SU-DHL-6 (cell line): ENCODE results near the gene KLB.

Experiments
- H2AFZ ChIP-seq: fragments of 200-600 bp; sonication (generic); 2 replicates; pipeline ENCODE4 v1.6.1; 2014; ENCODE audit warnings: low read depth, mild to moderate bottlenecking, moderate library complexity, mixed read lengths, antibody characterized with exemption, low read length; ENCODE audit not compliant: severe bottlenecking
- H3F3A ChIP-seq: fragments of 200-600 bp; shearing (Covaris generic); 2 replicates; pipeline ENCODE4 v1.6.0; 2016; ENCODE audit warnings: antibody characterized with exemption, mild to moderate bottlenecking; ENCODE audit not compliant: insufficient read depth
- H3K27ac ChIP-seq: fragments of 200-600 bp; sonication (generic); 2 replicates; pipeline ENCODE4 v1.5.1; 2016; ENCODE audit warnings: low read depth, mild to moderate bottlenecking, low read length, moderate library complexity, mixed read lengths
- H3K27me3 ChIP-seq: fragments of 200-600 bp; sonication (generic), shearing (Covaris generic); 2 replicates; pipeline ENCODE4 v1.6.0; 2014; ENCODE audit warnings: mild to moderate bottlenecking, low read length
- H3K36me3 ChIP-seq: fragments of 200-600 bp; sonication (generic); 2 replicates; pipeline ENCODE4 v1.6.1; 2014; ENCODE audit warnings: mild to moderate bottlenecking, low read length, mixed read lengths
- H3K4me2 ChIP-seq: fragments of 300-600, 200-600 bp; shearing (Covaris generic), sonication (generic); 2 replicates; pipeline ENCODE4 v1.6.0; 2014; ENCODE audit warnings: low read length, low read depth, mild to moderate bottlenecking; ENCODE audit not compliant: poor library complexity, severe bottlenecking
- H3K4me3 ChIP-seq: fragments of 200-600 bp; sonication (generic); 2 replicates; pipeline ENCODE4 v1.5.1; 2014; ENCODE audit warnings: antibody characterized with exemption, low read length, mild to moderate bottlenecking, mixed read lengths; ENCODE audit not compliant: insufficient read depth, poor library complexity, severe bottlenecking
- H3K79me2 ChIP-seq: fragments of 200-600 bp; sonication (generic); 2 replicates; pipeline ENCODE4 v1.6.1; 2014; ENCODE audit warnings: mild to moderate bottlenecking, low read length, moderate library complexity; ENCODE audit not compliant: insufficient read depth
- H3K9ac ChIP-seq: fragments of 200-600 bp; sonication (generic); 2 replicates; pipeline ENCODE4 v1.7.0; 2014; ENCODE audit warnings: mild to moderate bottlenecking, low read length
- H3K9me2 ChIP-seq: fragments of 200-600 bp; sonication (generic); replicated peaks from 2 replicates; pipeline ENCODE4 v1.6.1; 2014; ENCODE audit warnings: low read length; ENCODE audit not compliant: insufficient read depth
- H3K9me3 ChIP-seq: fragments of 200-600 bp; sonication (generic); 2 replicates; pipeline ENCODE4 v1.6.1; 2014; ENCODE audit warnings: low read length, mixed read lengths; ENCODE audit not compliant: insufficient read depth
- H4K20me1 ChIP-seq: fragments of 200-600 bp; sonication (generic); 2 replicates; pipeline ENCODE4 v1.6.1; 2014; ENCODE audit warnings: low read depth, mild to moderate bottlenecking, antibody characterized with exemption, low read length, moderate library complexity, mixed read lengths
- EZH2phosphoT487 ChIP-seq: fragments of 200-600 bp; sonication (generic), shearing (Covaris generic); conservative IDR thresholded peaks from 2 replicates; pipeline ENCODE4 v1.6.1; 2018; ENCODE audit warnings: mild to moderate bottlenecking, antibody characterized with exemption, low read length, moderate library complexity, mixed read lengths
- TF ChIP-seq, protein P1 (sequence below): fragments of 200-600 bp; sonication (generic); IDR thresholded peaks from one replicate; pipeline ENCODE4 v1.5.1; 2017; ENCODE audit warnings: antibody characterized with exemption, mild to moderate bottlenecking, low read length, moderate library complexity; ENCODE audit not compliant: insufficient read depth, poor library complexity, severe bottlenecking

KLB gene

GRCh38 chr4:39383690-39384089, 23.0 kb upstream of the KLB start:
- Histone ChIP-seq H3K9me3 (no peaks in the 10 kb centered on the region), H3F3A (no peaks in the 10 kb centered on the region), H3K4me2 (no peak overlapping the region), H3K27me3 (no peaks in the 10 kb centered on the region), H3K36me3 (no peaks in the 10 kb centered on the region), H3K79me2 (no peaks in the 10 kb centered on the region), H4K20me1 (no peaks in the 10 kb centered on the region), H3K27ac (no peak overlapping the region), H3K9me2 (no peaks in the 10 kb centered on the region; the same call in 1 of the 2 replicates), H3K9ac (no peak overlapping the region), H2AFZ (no peak overlapping the region), H3K4me3 (no peak overlapping the region)
- TF ChIP-seq EZH2phosphoT487, result no peak
- TF ChIP-seq, protein P1, sequence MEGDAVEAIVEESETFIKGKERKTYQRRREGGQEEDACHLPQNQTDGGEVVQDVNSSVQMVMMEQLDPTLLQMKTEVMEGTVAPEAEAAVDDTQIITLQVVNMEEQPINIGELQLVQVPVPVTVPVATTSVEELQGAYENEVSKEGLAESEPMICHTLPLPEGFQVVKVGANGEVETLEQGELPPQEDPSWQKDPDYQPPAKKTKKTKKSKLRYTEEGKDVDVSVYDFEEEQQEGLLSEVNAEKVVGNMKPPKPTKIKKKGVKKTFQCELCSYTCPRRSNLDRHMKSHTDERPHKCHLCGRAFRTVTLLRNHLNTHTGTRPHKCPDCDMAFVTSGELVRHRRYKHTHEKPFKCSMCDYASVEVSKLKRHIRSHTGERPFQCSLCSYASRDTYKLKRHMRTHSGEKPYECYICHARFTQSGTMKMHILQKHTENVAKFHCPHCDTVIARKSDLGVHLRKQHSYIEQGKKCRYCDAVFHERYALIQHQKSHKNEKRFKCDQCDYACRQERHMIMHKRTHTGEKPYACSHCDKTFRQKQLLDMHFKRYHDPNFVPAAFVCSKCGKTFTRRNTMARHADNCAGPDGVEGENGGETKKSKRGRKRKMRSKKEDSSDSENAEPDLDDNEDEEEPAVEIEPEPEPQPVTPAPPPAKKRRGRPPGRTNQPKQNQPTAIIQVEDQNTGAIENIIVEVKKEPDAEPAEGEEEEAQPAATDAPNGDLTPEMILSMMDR, result no peak

DNA sequence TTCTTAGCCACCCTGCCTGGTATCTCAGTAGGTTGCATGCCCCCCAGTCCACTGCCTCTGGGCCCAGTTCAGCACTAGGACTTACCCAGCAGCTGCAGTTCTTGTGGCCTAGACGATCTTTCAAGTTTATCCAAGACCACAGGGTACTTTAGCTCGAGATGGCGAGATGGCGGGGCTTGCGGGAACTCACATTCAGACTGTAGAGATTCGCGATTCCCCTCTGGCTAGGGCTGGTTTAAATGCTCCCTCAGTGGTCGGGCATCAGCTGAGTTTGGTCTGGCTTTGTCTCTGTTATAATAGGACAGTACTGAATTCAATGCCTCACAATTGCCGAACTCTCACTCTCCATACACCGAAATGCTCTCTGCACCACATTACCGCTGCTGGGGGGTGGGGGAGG, 22.2 kb upstream of the KLB start:
- H3K9me2 ChIP-seq, result no peaks in the 10 kb centered on the region; the same call in 1 of the 2 replicates
- H3K36me3 ChIP-seq, result no peaks in the 10 kb centered on the region
- no peak overlapping the region for H3K4me3 ChIP-seq
- no peaks in the 10 kb centered on the region for H4K20me1 ChIP-seq
- no peak overlapping the region for H3K9ac ChIP-seq
- no peaks in the 10 kb centered on the region for H3K79me2 ChIP-seq
- no peaks in the 10 kb centered on the region for H3F3A ChIP-seq
- H3K27me3 ChIP-seq, result no peaks in the 10 kb centered on the region
- H3K27ac ChIP-seq, result no peak overlapping the region
- no peaks in the 10 kb centered on the region for H3K9me3 ChIP-seq
- TF ChIP-seq, protein P1, result no peak
- no peak for TF ChIP-seq EZH2phosphoT487
- H2AFZ ChIP-seq, result no peak overlapping the region
- no peak overlapping the region for H3K4me2 ChIP-seq

DNA sequence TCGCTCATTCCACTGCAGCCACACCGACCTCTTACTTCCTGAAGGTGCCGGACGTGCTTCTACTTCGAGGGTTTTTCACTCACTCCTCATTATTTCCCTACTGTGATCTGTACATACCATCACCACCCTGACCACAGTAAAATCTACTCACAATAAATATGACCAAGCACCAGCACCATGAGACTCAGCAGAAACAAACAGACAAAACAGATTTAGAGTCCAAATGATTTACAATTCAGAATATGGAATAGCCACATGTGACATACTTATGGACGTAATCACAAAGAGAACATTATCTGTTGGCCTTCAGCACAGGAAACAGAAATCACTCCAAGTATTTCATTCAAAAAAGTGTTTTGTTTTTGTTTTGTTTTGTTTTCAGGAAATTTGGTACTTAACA, 16.1 kb upstream of the KLB start:
- Histone ChIP-seq H2AFZ (no peak overlapping the region), H3K9ac (no peak overlapping the region), H3K9me3 (no peaks in the 10 kb centered on the region), H3K79me2 (no peaks in the 10 kb centered on the region), H3K9me2 (no peaks in the 10 kb centered on the region), H3F3A (no peaks in the 10 kb centered on the region), H3K4me2 (no peak overlapping the region), H4K20me1 (no peaks in the 10 kb centered on the region), H3K36me3 (no peaks in the 10 kb centered on the region), H3K4me3 (no peak overlapping the region), H3K27ac (no peak overlapping the region), H3K27me3 (no peaks in the 10 kb centered on the region)
- no peak for TF ChIP-seq EZH2phosphoT487
- TF ChIP-seq, protein P1, result no peak
